ENCODE measurements around the gene KLK12. TPM values are rescaled to one million over a fixed set of nuclear protein-coding genes. Genes with fewer than 3 reads are reported as not detected.

The KLK12 gene
- total and polyA plus RNA-seq, 9 of the 15 experiments (the other 6 are each of a cell fraction or from before 2014, with no cell fraction given): not detected

DNA sequence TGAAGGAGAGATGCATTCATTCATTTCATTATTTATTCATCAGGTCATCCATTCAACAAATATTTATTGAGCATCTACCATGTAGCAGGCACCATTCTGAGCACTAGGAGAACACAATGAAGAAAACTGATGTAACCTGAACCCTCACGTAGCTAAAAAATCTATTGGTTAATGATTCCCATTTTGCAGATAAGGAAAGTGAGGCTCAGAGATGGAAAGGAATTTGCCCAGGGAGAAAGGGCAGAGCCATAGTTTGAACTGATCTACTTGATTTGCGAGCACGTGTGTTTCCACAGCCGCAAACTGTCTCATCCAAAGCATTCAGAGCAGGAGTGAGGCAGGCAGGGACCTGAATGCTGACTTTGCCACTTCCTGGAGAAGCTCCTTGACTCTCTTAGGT, 36.1 kb downstream of the KLK12 start:
- peaks cover 19 to 32% of the 10 kb centered on the region in 2 experiments; a peak in 4 of 5 replicates for H3K4me1 ChIP-seq (replicated peaks in 1 of 2; ENCODE audit: control insufficient read depth in 2 of 2, insufficient read depth in 2 of 2, low read length in 2 of 2)
- H3K4me3 ChIP-seq: no peak overlapping the region
- H3K27me3 ChIP-seq (ENCODE audit: control insufficient read depth in 2 of 2, insufficient read depth in 2 of 2, low read length in 2 of 2): peaks cover 0 to 15% of the 10 kb centered on the region in 2 experiments; a peak in 3 of 5 replicates
- no peak for FAIRE-seq
- no peaks in the 10 kb centered on the region for H4K20me1 ChIP-seq (replicated peaks; ENCODE audit: control insufficient read depth, insufficient read depth, low read length)
- H3K79me2 ChIP-seq (ENCODE audit: control insufficient read depth, insufficient read depth, low read length): no peaks in the 10 kb centered on the region
- ATAC-seq: no peak
- in situ Hi-C loops (cut with MboI) (no loop called here), intact Hi-C loops (cut with micrococcal nuclease) (no loop called here)
- H3K9me3 ChIP-seq (replicated peaks; ENCODE audit: control insufficient read depth, insufficient read depth, low read depth, low read length): no peaks in the 10 kb centered on the region; the same call in 1 of the 2 replicates
- H3K27ac ChIP-seq (ENCODE audit: extremely low read depth, low read depth, low read length): no peak overlapping the region
- peak; percentile 68; the same call in 1 of the 2 replicates for TF ChIP-seq ZNF24 (IDR thresholded peaks at IDR 0.05)
- no peak for TF ChIP-seq ZNF507 (tag; conservative IDR thresholded peaks at IDR 0.05)
- no peak for TF ChIP-seq ETS2 (tag; IDR thresholded peaks at IDR 0.05; ENCODE audit: borderline replicate concordance, poor library complexity, severe bottlenecking)
- TF ChIP-seq STAT6 (CRISPR knock-in tag; IDR thresholded peaks at IDR 0.05): no peak
- no peak for TF ChIP-seq L3MBTL2 (IDR thresholded peaks at IDR 0.05)
- TF ChIP-seq BCOR (IDR thresholded peaks at IDR 0.05): 0 out of 2 replicates have a peak, but pooled peaks have one; percentile 18
- TF ChIP-seq RBM25 (IDR thresholded peaks at IDR 0.05; ENCODE audit: low read depth, low read length, severe bottlenecking): peak; percentile 64
- BruUV-seq (replicated peaks): no TSS peak
- POLR2A ChIA-PET: interaction anchor here (1.1 to 1.2 kb wide), 2 partner anchors 11 to 18 kb away, joined by 3 read pairs; no protein-coding TSS in a partner anchor
- WGBS (ENCODE audit: insufficient coverage, low coverage, missing lambda C conversion rate): 5% methylated on average over 4 of the region's 4 CpGs
- no peaks in the 10 kb centered on the region for H3K9me1 ChIP-seq (ENCODE audit: control insufficient read depth, insufficient read depth, low read length)
- H3K9ac ChIP-seq (ENCODE audit: insufficient read depth in 1 of 2, low read depth in 2 of 2, low read length in 2 of 2): no peak overlapping the region
- no peaks in the 10 kb centered on the region for H3K36me3 ChIP-seq (ENCODE audit: control insufficient read depth, insufficient read depth, low read length)
- no peak overlapping the region for H3K4me2 ChIP-seq (ENCODE audit: insufficient read depth, low read length)
- CTCF ChIA-PET (ENCODE audit: low intra/inter-chr PET ratio): no interaction called here
- no peak overlapping the region for H2AFZ ChIP-seq (ENCODE audit: low read depth, low read length)
- no peak for DNase-seq (ENCODE audit: extremely low read depth in 1 of 4, low spot score in 3 of 4)

All from K562 (cell line).